SK-N-SH (cell line): ENCODE measurements around the gene MBNL1. TPM values are rescaled to one million over a fixed set of nuclear protein-coding genes. Genes with fewer than 3 reads are reported as not detected.

ENCODE experiments used
- CTCF ChIA-PET: fragments of 300-600, 350-600 bp; formaldehyde crosslinking; extraction: SDS; loops from one replicate; lab custom pipeline; 2021; lab: Yijun Ruan, JAX
- POLR2A ChIA-PET: fragments of 350-600 bp; sonication (Branson Sonifier 250); formaldehyde crosslinking; extraction: SDS; loops from one replicate; lab custom pipeline; 2020; ENCODE audit warnings: antibody characterized with exemption, inconsistent platforms; lab: Yijun Ruan, JAX
- DNase-seq: peaks from one replicate; pipeline ENCODE4 v3.0.0; 2012
- H2AFZ ChIP-seq: fragments of 200-600 bp; sonication (generic); 2 replicates; pipeline ENCODE4 v1.8.1; 2016; ENCODE audit warnings: antibody characterized with exemption, mild to moderate bottlenecking, low read depth
- H3F3A ChIP-seq: fragments of 200-600 bp; sonication (generic); replicated peaks from 2 replicates; pipeline ENCODE3; 2016; ENCODE audit warnings: antibody characterized with exemption, mild to moderate bottlenecking; ENCODE audit not compliant: insufficient read depth
- H3K27ac ChIP-seq, 2 experiments: fragments of 200-500 bp in 1 of 2; fragments of 200-600 bp in 1 of 2; sonication (Bioruptor generic) in 1 of 2; sonication (generic), shearing (Covaris generic) in 1 of 2; 2 replicates each; pipeline versions ENCODE4 v1.5.1 to v1.6.1; 2014 to 2016; ENCODE audit warnings: low read depth in 2 of 2, inconsistent platforms in 1 of 2, low read length in 1 of 2, mild to moderate bottlenecking in 1 of 2, mixed read lengths in 1 of 2
- H3K27me3 ChIP-seq: fragments of 200-600 bp; sonication (generic), shearing (Covaris generic); 2 replicates; pipeline ENCODE4 v1.6.1; 2016; ENCODE audit warnings: mixed run types; ENCODE audit not compliant: insufficient read depth
- H3K36me3 ChIP-seq, 2 experiments: fragments of 200-500 bp in 1 of 2; fragments of 200-600 bp in 1 of 2; sonication (Bioruptor generic) in 1 of 2; sonication (generic) in 1 of 2; replicated peaks in 1 of 2; 2 replicates each; pipeline versions ENCODE3 to v1.5.1; 2014 to 2016; ENCODE audit warnings: low read length in 1 of 2, mild to moderate bottlenecking in 1 of 2; ENCODE audit not compliant: insufficient read depth in 2 of 2, control insufficient read depth in 1 of 2
- H3K4me1 ChIP-seq, 2 experiments: fragments of 200-500 bp in 1 of 2; fragments of 200-600 bp in 1 of 2; sonication (Bioruptor generic) in 1 of 2; sonication (generic), shearing (Covaris generic) in 1 of 2; 2 replicates each; pipeline versions ENCODE4 v1.5.1 to v1.6.1; 2014 to 2016; ENCODE audit warnings: low read depth in 1 of 2, low read length in 1 of 2, mixed run types in 1 of 2; ENCODE audit not compliant: insufficient read depth in 2 of 2, control insufficient read depth in 1 of 2
- H3K4me2 ChIP-seq: fragments of 200-600 bp; sonication (generic), shearing (Covaris generic); 2 replicates; pipeline ENCODE4 v1.6.1; 2017; ENCODE audit warnings: mixed run types
- H3K4me3 ChIP-seq, 2 experiments: fragments of 200-500 bp in 1 of 2; fragments of 200-600 bp in 1 of 2; sonication (Bioruptor generic) in 1 of 2; sonication (generic), shearing (Covaris generic) in 1 of 2; 2 replicates each; pipeline versions ENCODE4 v1.5.1 to v1.8.1; 2014 to 2016; ENCODE audit warnings: low read depth in 2 of 2, inconsistent platforms in 1 of 2, low read length in 1 of 2, mild to moderate bottlenecking in 1 of 2, mixed read lengths in 1 of 2, moderate library complexity in 1 of 2
- H3K79me2 ChIP-seq: fragments of 200-600 bp; sonication (generic); 2 replicates; pipeline ENCODE4 v1.8.1; 2017; ENCODE audit warnings: mild to moderate bottlenecking; ENCODE audit not compliant: insufficient read depth
- H3K9ac ChIP-seq: fragments of 200-600 bp; sonication (generic); 2 replicates; pipeline ENCODE4 v1.6.1; 2017; ENCODE audit warnings: mixed run types
- H3K9me2 ChIP-seq: fragments of 200-600 bp; sonication (generic); 2 replicates; pipeline ENCODE4 v1.6.1; 2017; ENCODE audit warnings: mixed run types
- H3K9me3 ChIP-seq: fragments of 200-600 bp; sonication (generic); 2 replicates; pipeline ENCODE4 v1.6.1; 2017; ENCODE audit warnings: mixed run types, mild to moderate bottlenecking, moderate library complexity
- H4K20me1 ChIP-seq: fragments of 200-600 bp; sonication (generic); 2 replicates; pipeline ENCODE4 v1.6.1; 2017; ENCODE audit warnings: mild to moderate bottlenecking, mixed run types; ENCODE audit not compliant: insufficient read depth
- EZH2phosphoT487 ChIP-seq: fragments of 200-600 bp; sonication (generic); IDR thresholded peaks from 2 replicates; pipeline ENCODE4 v1.6.1; 2017; ENCODE audit warnings: low read depth, mixed run types, mild to moderate bottlenecking, antibody characterized with exemption, moderate library complexity, borderline replicate concordance
- FOSL2 ChIP-seq: IDR thresholded peaks from 2 replicates; pipeline ENCODE4 v1.4.0; 2012; ENCODE audit warnings: low read depth, mild to moderate bottlenecking, moderate library complexity, borderline replicate concordance
- FOXM1 ChIP-seq: IDR thresholded peaks from 2 replicates; pipeline ENCODE4 v1.4.0; 2012; ENCODE audit warnings: low read depth, mild to moderate bottlenecking
- GABPA ChIP-seq: IDR thresholded peaks from 2 replicates; pipeline ENCODE4 v1.4.0; 2012; ENCODE audit warnings: low read depth, mild to moderate bottlenecking
- JUND ChIP-seq: IDR thresholded peaks from 2 replicates; pipeline ENCODE4 v1.4.0; 2012
- MAX ChIP-seq: IDR thresholded peaks from 2 replicates; pipeline ENCODE4 v1.4.0; 2012; ENCODE audit warnings: low read depth
- MEF2A ChIP-seq: IDR thresholded peaks from 2 replicates; pipeline ENCODE4 v1.4.0; 2012; ENCODE audit warnings: low read depth, borderline replicate concordance
- MXI1 ChIP-seq: IDR thresholded peaks from 2 replicates; pipeline ENCODE4 v1.6.1; 2012; ENCODE audit warnings: mild to moderate bottlenecking, low read depth, low read length, improper control_type of control experiment
- NRF1 ChIP-seq: IDR thresholded peaks from 2 replicates; pipeline ENCODE4 v1.6.1; 2012; ENCODE audit warnings: low read depth, mild to moderate bottlenecking, low read length
- PBX3 ChIP-seq: IDR thresholded peaks from 2 replicates; pipeline ENCODE4; 2012
- RAD21 ChIP-seq: IDR thresholded peaks from 2 replicates; pipeline ENCODE4 v1.6.1; 2012; ENCODE audit warnings: mild to moderate bottlenecking, low read length
- REST ChIP-seq: IDR thresholded peaks from 2 replicates; pipeline ENCODE4 v1.6.1; 2012; ENCODE audit warnings: mild to moderate bottlenecking, low read depth, low read length, moderate library complexity
- RXRA ChIP-seq: IDR thresholded peaks from 2 replicates; pipeline ENCODE4 v1.4.0; 2012; ENCODE audit warnings: low read depth, mild to moderate bottlenecking, borderline replicate concordance
- SMC3 ChIP-seq: IDR thresholded peaks from 2 replicates; pipeline ENCODE4 v1.6.1; 2012; ENCODE audit warnings: low read depth, low read length, improper control_type of control experiment
- TAF1 ChIP-seq: IDR thresholded peaks from 2 replicates; pipeline ENCODE4 v1.6.1; 2012; ENCODE audit warnings: low read depth, mild to moderate bottlenecking, low read length, moderate library complexity, borderline replicate concordance
- USF2 ChIP-seq: fragments of 150-350 bp; IDR thresholded peaks from 2 replicates; pipeline ENCODE4 v1.6.1; 2017; ENCODE audit warnings: antibody characterized with exemption, low read length, low read depth, borderline replicate concordance
- ZBTB33 ChIP-seq: IDR thresholded peaks from 2 replicates; pipeline ENCODE4 v1.4.0; 2012; ENCODE audit warnings: low read depth, borderline replicate concordance
- WGBS: methylation state at CpG from one replicate; pipeline ENCODE4 v1.1.6; 2017; ENCODE audit warnings: low lambda C conversion rate; 5-methylcytosine and 5-hydroxymethylcytosine counted together
- polyA plus RNA-seq, 3 experiments: library from polyadenylated mRNA; depleted of rRNA; stranded (reverse); fragments of >200 nt; gene quantifications; 2 replicates each; pipeline ENCODE4 v1.2.3, GENCODE V29; 2012

The MBNL1 gene
- polyA plus RNA-seq, 1 of the 3 experiments (the other 2 are of a cell fraction) = 44.3 TPM

- TF ChIP-seq REST (no peak), PBX3 (no peak), TAF1 (no peak)
Observed at GRCh38 chr3:152360302-152360701, 91.6 kb downstream of the MBNL1 start (continued).

- H3K4me2 ChIP-seq = no peak overlapping the region
- peaks cover 100% of the 10 kb centered on the region for H3K79me2 ChIP-seq
- H2AFZ ChIP-seq = no peak overlapping the region
- peaks cover 83% of the 10 kb centered on the region for H4K20me1 ChIP-seq
- peaks cover 5 to 32% of the 10 kb centered on the region in 2 experiments for H3K36me3 ChIP-seq
- peaks cover 9 to 36% of the 10 kb centered on the region in 2 experiments for H3K4me1 ChIP-seq
- peaks cover 40% of the 10 kb centered on the region for H3F3A ChIP-seq
- H3K9me3 ChIP-seq = no peaks in the 10 kb centered on the region
- H3K9me2 ChIP-seq = no peaks in the 10 kb centered on the region
- H3K9ac ChIP-seq = no peak overlapping the region
- no peak for DNase-seq
- 56% methylated on average over 1 of the region's 1 CpG for WGBS
- CTCF ChIA-PET = no interaction called here
- TF ChIP-seq MEF2A (no peak), JUND (no peak), NRF1 (no peak)
- no peaks in the 10 kb centered on the region for H3K27me3 ChIP-seq
- POLR2A ChIA-PET = no interaction called here
- H3K4me3 ChIP-seq = no peak overlapping the region
- H3K27ac ChIP-seq = no peak overlapping the region
Observed at GRCh38 chr3:152360966-152361365, 92.2 kb downstream of the MBNL1 start.

- DNase-seq = no peak
- Histone ChIP-seq H3K9me2 (no peaks in the 10 kb centered on the region), H3K4me1 (peaks cover 9 to 36% of the 10 kb centered on the region in 2 experiments), H3K9me3 (no peaks in the 10 kb centered on the region), H3K79me2 (peaks cover 100% of the 10 kb centered on the region), H2AFZ (no peak overlapping the region), H3K27ac (no peak overlapping the region), H3F3A (peaks cover 51% of the 10 kb centered on the region), H3K9ac (no peak overlapping the region), H3K4me3 (no peak overlapping the region), H3K4me2 (no peak overlapping the region), H4K20me1 (peaks cover 94% of the 10 kb centered on the region), H3K27me3 (no peaks in the 10 kb centered on the region), H3K36me3 (peaks cover 5 to 29% of the 10 kb centered on the region in 2 experiments)
- 97% methylated on average over 5 of the region's 5 CpGs for WGBS
- POLR2A ChIA-PET = no interaction called here
- CTCF ChIA-PET = interaction anchor here (0.9 kb wide), 1 partner anchor 20 kb away, joined by 3 read pairs; no protein-coding TSS in a partner anchor
- TF ChIP-seq MAX (no peak), USF2 (no peak), NRF1 (no peak), FOSL2 (no peak), GABPA (no peak), RAD21 (no peak), RXRA (no peak), MXI1 (no peak), EZH2phosphoT487 (no peak), ZBTB33 (no peak), FOXM1 (no peak), SMC3 (no peak)
Observed at GRCh38 chr3:152362086-152362485, 93.4 kb downstream of the MBNL1 start.
